ENCODE measurements around the gene EXOC3L2.

DNA sequence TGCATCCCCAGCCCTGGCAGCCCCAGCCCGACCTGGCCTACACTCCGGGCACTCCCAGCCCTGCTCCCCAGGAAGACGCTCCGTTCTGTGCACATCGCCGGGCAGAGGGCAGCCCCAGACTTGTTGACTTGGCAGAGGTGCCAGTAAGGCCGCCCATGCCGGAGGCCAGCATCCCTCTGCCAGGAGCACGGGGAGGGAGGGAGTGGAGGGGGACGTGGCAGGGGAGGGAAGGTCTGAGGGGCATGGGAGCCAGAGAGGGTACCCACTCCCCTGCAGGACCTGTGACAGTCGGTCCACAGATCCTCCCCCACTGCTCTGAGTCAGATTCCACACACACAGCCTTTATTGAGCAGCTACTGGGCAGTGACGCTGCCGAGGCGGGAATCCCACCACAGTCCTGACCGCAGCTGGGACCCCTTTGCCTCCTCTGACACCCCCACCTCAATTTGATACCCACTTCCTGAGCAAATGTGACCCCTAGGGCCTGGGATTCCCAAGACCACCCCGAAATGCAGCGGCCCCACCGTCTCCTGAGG is 82.5 kb downstream of the EXOC3L2 start:
- TF ChIP-seq, protein P1, sequence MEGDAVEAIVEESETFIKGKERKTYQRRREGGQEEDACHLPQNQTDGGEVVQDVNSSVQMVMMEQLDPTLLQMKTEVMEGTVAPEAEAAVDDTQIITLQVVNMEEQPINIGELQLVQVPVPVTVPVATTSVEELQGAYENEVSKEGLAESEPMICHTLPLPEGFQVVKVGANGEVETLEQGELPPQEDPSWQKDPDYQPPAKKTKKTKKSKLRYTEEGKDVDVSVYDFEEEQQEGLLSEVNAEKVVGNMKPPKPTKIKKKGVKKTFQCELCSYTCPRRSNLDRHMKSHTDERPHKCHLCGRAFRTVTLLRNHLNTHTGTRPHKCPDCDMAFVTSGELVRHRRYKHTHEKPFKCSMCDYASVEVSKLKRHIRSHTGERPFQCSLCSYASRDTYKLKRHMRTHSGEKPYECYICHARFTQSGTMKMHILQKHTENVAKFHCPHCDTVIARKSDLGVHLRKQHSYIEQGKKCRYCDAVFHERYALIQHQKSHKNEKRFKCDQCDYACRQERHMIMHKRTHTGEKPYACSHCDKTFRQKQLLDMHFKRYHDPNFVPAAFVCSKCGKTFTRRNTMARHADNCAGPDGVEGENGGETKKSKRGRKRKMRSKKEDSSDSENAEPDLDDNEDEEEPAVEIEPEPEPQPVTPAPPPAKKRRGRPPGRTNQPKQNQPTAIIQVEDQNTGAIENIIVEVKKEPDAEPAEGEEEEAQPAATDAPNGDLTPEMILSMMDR (conservative IDR thresholded peaks at IDR 0.05; ENCODE audit: low read depth, low read length), result no peak
- TF ChIP-seq EZH2 (IDR thresholded peaks at IDR 0.05; ENCODE audit: borderline replicate concordance, low read depth, low read length, poor library complexity, severe bottlenecking), result no peak

Measured in A673 (cell line).